K562 (cell line): Measurements from ENCODE around the gene IDUA.
A peak's percentile ranks its signal among the peaks of the same experiment; 100 is the strongest.

Experiments used
- EP300 ChIP-seq: IDR thresholded peaks from 2 replicates; pipeline ENCODE4 v1.6.1; 2012; ENCODE audit warnings: low read length, improper control_type of control experiment
- KAT8 ChIP-seq: fragments of 450-650 bp; IDR thresholded peaks from 2 replicates; pipeline ENCODE4 v1.6.1; 2016; ENCODE audit warnings: low read depth, mild to moderate bottlenecking
- KLF13 ChIP-seq: fragments of 450-650 bp; IDR thresholded peaks from 2 replicates; pipeline ENCODE4 v1.6.1; 2016; ENCODE audit warnings: missing genetic modification characterization, low read depth, mild to moderate bottlenecking, missing compliant biosample characterization, moderate library complexity, borderline replicate concordance
- NR2F6 ChIP-seq: fragments of 450-650 bp; formaldehyde crosslinking; IDR thresholded peaks from 2 replicates; pipeline ENCODE4 v1.4.0; 2020; ENCODE audit warnings: mild to moderate bottlenecking
- SIN3A ChIP-seq, 2 experiments: fragments of 150-350 bp in 1 of 2; IDR thresholded peaks; 2 replicates each; pipeline ENCODE4 v1.6.1; 2011 to 2016; ENCODE audit warnings: borderline replicate concordance in 2 of 2, low read depth in 2 of 2, low read length in 2 of 2, mild to moderate bottlenecking in 2 of 2, moderate library complexity in 2 of 2; ENCODE audit not compliant: control insufficient read depth in 1 of 2
- SMC3 ChIP-seq: conservative IDR thresholded peaks from 2 replicates; pipeline ENCODE4 v1.6.1; 2011; ENCODE audit warnings: low read depth, low read length, improper control_type of control experiment; ENCODE audit not compliant: insufficient read depth
- TF ChIP-seq, protein P1 (sequence below), 2 experiments: IDR thresholded peaks; 2 replicates each; pipeline ENCODE4 v1.6.1; 2011; ENCODE audit warnings: borderline replicate concordance in 1 of 2, control low read depth in 1 of 2, low read depth in 1 of 2, low read length in 1 of 2, mild to moderate bottlenecking in 1 of 2, mixed read lengths in 1 of 2, moderate library complexity in 1 of 2; ENCODE audit not compliant: insufficient read depth in 1 of 2, insufficient read length in 1 of 2, poor library complexity in 1 of 2, severe bottlenecking in 1 of 2; ENCODE audit errors: extremely low read depth in 1 of 2

GRCh38 chr4:1009542-1010394 is 22.9 kb downstream of the IDUA start:
- TF ChIP-seq EP300 (no peak), SIN3A (IDR thresholded peaks at IDR 0.05; ENCODE audit: borderline replicate concordance in 2 of 2, control insufficient read depth in 1 of 2, low read depth in 2 of 2, low read length in 2 of 2) (0 out of 4 replicates have a peak, but pooled peaks of 1 of the 2 experiments have one; percentile 41), SMC3 (no peak), KAT8 (no peak), KLF13 (tag) (no peak), NR2F6 (CRISPR knock-in tag) (no peak)
- TF ChIP-seq, protein P1, sequence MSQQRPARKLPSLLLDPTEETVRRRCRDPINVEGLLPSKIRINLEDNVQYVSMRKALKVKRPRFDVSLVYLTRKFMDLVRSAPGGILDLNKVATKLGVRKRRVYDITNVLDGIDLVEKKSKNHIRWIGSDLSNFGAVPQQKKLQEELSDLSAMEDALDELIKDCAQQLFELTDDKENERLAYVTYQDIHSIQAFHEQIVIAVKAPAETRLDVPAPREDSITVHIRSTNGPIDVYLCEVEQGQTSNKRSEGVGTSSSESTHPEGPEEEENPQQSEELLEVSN (IDR thresholded peaks at IDR 0.05; ENCODE audit: borderline replicate concordance in 1 of 2, extremely low read depth in 1 of 2, insufficient read depth in 1 of 2, insufficient read length in 1 of 2, low read depth in 1 of 2, low read length in 1 of 2, poor library complexity in 1 of 2, severe bottlenecking in 1 of 2): peak in 1 of 2 experiments; percentile 73
